Activated CD4-positive, alpha-beta T cell treated with anti-CD3 and anti-CD28 coated beads for 36 hours (primary cell): ENCODE data around the gene RIC1. TPM values are rescaled to one million over a fixed set of nuclear protein-coding genes. Genes with fewer than 3 reads are reported as not detected.
"Not testable (repeated sequence)": the region's sequence is repeated elsewhere in the genome, so short reads cannot be mapped to it uniquely, and the experiment has no call there.

ENCODE experiments used
- ATAC-seq: fragments of 200-7000 bp; cut with Tn5 transposase; one replicate; pipeline ENCODE4 v1.10.0; 2021; ENCODE audit warnings: mild to moderate bottlenecking, moderate library complexity
- CTCF ChIA-PET: fragments of 350-600 bp; sonication (Branson Sonifier 250); formaldehyde crosslinking; loops from one replicate; lab custom pipeline; 2021; ENCODE audit warnings: antibody characterized with exemption; lab: Charles Lee
- POLR2A ChIA-PET: fragments of 350-600 bp; sonication (Branson Sonifier 250); formaldehyde crosslinking; loops from one replicate; lab custom pipeline; 2021; ENCODE audit warnings: antibody characterized with exemption, inconsistent platforms; lab: Charles Lee
- DNase-seq: peaks from one replicate; pipeline ENCODE4 v3.0.0-alpha.2; 2020
- H3K27ac Mint-ChIP-seq: one replicate; pipeline ENCODE4 v1.8.0; 2021; ENCODE audit warnings: mixed read lengths
- H3K27me3 Mint-ChIP-seq: one replicate; pipeline ENCODE4 v1.8.0; 2021; ENCODE audit warnings: mixed read lengths
- H3K36me3 Mint-ChIP-seq: one replicate; pipeline ENCODE4 v1.8.0; 2021; ENCODE audit warnings: low read depth, mixed read lengths
- H3K4me1 Mint-ChIP-seq: one replicate; pipeline ENCODE4 v1.8.0; 2021; ENCODE audit warnings: mixed read lengths
- H3K4me3 Mint-ChIP-seq: one replicate; pipeline ENCODE4 v1.8.0; 2021; ENCODE audit warnings: mild to moderate bottlenecking, moderate library complexity, mixed read lengths
- H3K9me3 Mint-ChIP-seq: one replicate; pipeline ENCODE4 v1.8.0; 2021; ENCODE audit warnings: low read depth, mixed read lengths
- intact Hi-C, 2 experiments: fragments of 100-400 bp; cut with DNase I in 1 of 2; cut with micrococcal nuclease in 1 of 2; formaldehyde crosslinking; loops; one replicate each; pipeline versions ENCODE4 v1.14.2 to v1.15.1; 2022 to 2024; cut with DNase I, micrococcal nuclease
- total RNA-seq, 2 experiments: library from RNA; stranded (reverse); gene quantifications; one replicate each; pipeline ENCODE4 v1.2.3, GENCODE V29; 2021

The RIC1 gene
- total RNA-seq, 2 experiments from 2014 or later, result 13.6 to 17.1 TPM

DNA sequence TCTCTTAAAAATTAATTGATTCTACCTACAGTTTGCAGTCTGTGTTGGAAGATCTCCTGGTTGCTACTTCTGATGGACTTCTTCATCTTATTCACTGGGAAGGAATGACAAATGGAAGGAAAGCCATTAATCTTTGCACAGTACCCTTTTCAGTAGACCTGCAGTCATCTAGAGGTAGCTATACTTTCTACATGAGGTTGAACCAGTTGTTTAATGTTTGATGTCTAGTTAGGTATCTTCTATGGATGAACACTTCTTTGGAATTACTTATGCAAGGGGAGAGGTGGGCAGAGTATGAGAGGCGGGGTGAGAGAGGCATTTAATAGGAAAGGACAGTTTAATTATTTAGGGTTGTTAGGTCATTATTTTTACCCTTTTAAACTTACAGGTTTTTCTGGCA lies 91.2 kb downstream of the RIC1 start:
- Mint-ChIP-seq H3K4me3 (no peak overlapping the region), H3K4me1 (peaks cover 3% of the 10 kb centered on the region), H3K36me3 (peaks cover 58% of the 10 kb centered on the region), H3K27me3 (no peaks in the 10 kb centered on the region), H3K27ac (no peak overlapping the region), H3K9me3 (peaks cover 3% of the 10 kb centered on the region)
- no peak for DNase-seq
- ChIA-PET CTCF (no interaction called here), POLR2A (no interaction called here)
- no peak for ATAC-seq
- intact Hi-C loops, result no loop called here

DNA sequence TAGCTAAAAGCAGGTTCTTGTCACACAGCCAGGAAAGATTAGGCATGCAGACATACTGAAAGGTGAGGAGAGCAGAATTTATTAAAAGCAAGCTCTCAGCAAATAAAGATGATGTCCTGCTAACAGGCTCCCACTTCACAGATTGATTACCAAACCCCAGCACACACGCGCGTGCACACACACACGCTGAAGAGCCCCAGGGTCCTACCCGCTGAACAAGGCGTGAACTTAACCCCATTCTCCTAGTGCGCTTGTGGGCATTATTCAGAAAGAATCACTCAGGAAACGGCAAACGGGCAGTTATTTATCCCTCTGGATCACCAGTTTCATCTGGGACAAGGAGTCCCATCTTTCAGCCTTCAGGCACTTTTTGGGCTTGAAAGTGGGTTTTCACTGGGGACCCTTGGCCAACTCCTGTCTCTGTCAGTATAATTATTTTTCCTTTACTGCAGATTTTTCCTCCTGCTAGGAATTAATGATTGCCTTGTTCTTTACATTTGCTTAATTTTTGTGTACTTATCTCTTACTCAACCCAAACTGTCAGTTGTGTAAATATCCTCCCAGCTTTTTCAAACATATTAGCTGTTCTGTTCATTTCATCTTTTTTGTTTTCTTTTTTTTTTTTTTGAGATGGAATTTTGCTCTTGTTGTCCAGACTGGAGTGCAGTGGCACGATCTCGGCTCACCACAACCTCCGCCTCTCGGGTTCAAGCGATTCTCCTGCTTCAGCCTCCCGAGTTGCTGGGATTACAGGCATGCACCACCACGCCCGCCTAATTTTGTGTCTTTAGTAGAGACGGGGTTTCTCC lies 92.6 kb downstream of the RIC1 start:
- ATAC-seq (no peak), DNase-seq (no peak)
- POLR2A ChIA-PET, result no interaction called here
- no peak overlapping the region for H3K27ac Mint-ChIP-seq
- H3K36me3 Mint-ChIP-seq, result peaks cover 59% of the 10 kb centered on the region
- peaks cover 3% of the 10 kb centered on the region for H3K9me3 Mint-ChIP-seq
- CTCF ChIA-PET, result no interaction called here
- intact Hi-C loops, result no loop called here
- no peaks in the 10 kb centered on the region for H3K27me3 Mint-ChIP-seq
- no peak overlapping the region for H3K4me3 Mint-ChIP-seq
- H3K4me1 Mint-ChIP-seq, result peaks cover 3% of the 10 kb centered on the region

DNA sequence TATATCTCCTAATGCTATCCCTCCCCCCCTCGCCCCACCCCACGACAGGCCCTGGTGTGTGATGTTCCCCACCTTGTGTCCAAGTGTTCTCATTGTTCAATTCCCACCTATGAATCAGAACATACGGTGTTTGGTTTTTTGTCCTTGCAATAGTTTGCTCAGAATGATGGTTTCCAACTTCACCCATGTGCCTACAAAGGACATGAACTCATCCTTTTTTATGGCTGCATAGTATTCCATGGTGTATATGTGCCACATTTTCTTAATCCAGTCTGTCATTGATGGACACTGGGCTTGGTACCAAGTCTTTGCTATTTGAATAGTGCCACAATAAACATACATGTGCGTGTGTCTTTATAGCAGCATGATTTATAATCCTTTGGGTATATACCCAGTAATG lies 93.8 kb downstream of the RIC1 start:
- H3K4me1 Mint-ChIP-seq, H3K27me3 Mint-ChIP-seq, H3K9me3 Mint-ChIP-seq, ATAC-seq, DNase-seq, POLR2A ChIA-PET, H3K27ac Mint-ChIP-seq, CTCF ChIA-PET, intact Hi-C loops, H3K4me3 Mint-ChIP-seq: not testable (repeated sequence)
- peaks cover 62% of the 10 kb centered on the region for H3K36me3 Mint-ChIP-seq

DNA sequence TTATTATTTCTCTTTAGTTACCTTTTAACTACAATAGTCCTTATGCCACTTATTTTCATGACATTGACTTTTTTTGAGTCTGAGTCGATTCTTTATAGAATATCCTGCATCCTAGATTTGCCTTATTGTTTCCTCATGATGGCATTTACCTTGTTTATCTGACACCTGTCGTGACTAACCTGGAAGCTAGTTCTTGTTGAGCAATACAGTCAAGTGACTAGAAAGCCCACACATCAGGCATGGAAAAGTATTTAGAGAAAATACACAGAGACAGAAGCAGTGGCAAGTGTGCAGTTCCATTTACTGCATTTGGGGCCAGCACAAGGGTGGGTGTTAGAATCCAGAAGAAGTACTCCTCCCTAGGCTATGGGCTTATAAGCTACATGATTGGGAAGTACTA lies 106.2 kb downstream of the RIC1 start:
- Mint-ChIP-seq H3K4me3 (no peak overlapping the region), H3K36me3 (peaks cover 19% of the 10 kb centered on the region), H3K27ac (no peak overlapping the region), H3K9me3 (no peaks in the 10 kb centered on the region), H3K27me3 (no peaks in the 10 kb centered on the region), H3K4me1 (no peaks in the 10 kb centered on the region)
- ATAC-seq, result no peak
- CTCF ChIA-PET, result interaction anchor here (0.7 to 1.1 kb wide), 4 partner anchors 13 to 98 kb away, joined by 3 read pairs; partner anchors contain the start of gene ERMP1
- POLR2A ChIA-PET, result no interaction called here
- intact Hi-C loops, result no loop called here
- no peak for DNase-seq

DNA sequence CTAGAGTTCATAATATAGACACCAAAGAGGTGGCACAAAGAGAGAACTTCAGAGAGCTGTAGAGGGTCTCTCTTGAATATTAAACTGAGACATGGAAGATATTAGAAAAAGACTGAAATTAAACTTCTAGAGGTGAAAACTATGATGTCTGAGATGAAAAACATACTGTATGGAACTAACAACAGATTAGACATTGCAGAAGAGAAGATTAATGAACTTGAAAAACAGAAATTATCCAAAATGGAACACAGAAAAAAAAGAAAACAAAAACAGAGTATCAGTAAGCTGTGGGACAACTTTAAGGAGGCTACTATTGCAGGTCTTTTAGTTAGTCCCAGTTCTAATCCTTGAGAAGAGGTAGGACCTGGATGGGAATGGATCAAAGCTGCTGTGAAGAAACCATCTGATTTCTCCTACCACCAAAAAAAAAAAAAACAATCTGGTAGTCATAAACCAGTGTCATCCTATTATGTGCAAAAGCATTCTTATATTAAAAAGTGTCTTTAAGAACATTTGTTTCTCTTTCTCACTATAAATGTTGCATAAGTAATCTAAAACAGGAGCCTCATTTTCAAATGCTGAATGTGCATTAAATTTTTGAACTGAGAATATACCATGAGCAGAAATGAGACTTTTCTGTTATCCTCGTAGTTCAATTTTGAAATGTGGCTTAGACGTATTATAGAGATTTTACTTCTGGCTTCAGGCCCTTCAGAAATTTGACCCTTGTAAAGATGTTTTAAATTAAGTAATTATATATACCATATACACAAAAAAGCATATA lies 107.8 kb downstream of the RIC1 start:
- Mint-ChIP-seq H3K4me3 (no peak overlapping the region), H3K36me3 (peaks cover 21% of the 10 kb centered on the region), H3K9me3 (no peaks in the 10 kb centered on the region), H3K4me1 (no peaks in the 10 kb centered on the region), H3K27ac (no peak overlapping the region), H3K27me3 (no peaks in the 10 kb centered on the region)
- no peak for ATAC-seq
- intact Hi-C loops, result no loop called here
- CTCF ChIA-PET, result interaction anchor here (0.8 to 1.3 kb wide), 2 partner anchors 11 to 19 kb away, joined by 4 read pairs; no protein-coding TSS in a partner anchor
- POLR2A ChIA-PET, result no interaction called here
- no peak for DNase-seq

DNA sequence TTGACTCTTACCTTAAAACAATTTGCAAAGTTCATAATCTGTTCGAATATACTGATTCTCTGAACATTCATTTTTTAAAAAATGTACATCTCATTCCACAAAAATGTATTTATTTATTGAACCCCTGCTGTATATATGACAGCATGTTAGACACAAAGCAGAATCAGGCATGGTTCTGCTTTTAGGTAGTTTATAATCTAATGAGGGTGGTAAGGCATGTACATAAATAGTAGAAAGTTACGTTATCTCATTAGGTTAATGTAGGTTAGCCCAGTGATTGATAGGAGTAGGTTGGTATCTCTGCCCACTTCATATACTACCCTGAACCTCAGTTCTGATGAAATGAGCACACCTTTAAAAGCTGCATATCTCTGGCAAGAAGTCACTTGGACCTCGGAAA lies 114.2 kb downstream of the RIC1 start:
- intact Hi-C loops, result no loop called here
- Mint-ChIP-seq H3K36me3 (peaks cover 50% of the 10 kb centered on the region), H3K9me3 (peaks cover under 1% of the 10 kb centered on the region), H3K27me3 (no peaks in the 10 kb centered on the region), H3K27ac (no peak overlapping the region), H3K4me1 (peaks cover 1% of the 10 kb centered on the region), H3K4me3 (no peak overlapping the region)
- no peak for DNase-seq
- POLR2A ChIA-PET, result no interaction called here
- CTCF ChIA-PET, result interaction anchor here (1.2 to 1.4 kb wide), 2 partner anchors 12 to 67 kb away, joined by 3 to 4 read pairs; no protein-coding TSS in a partner anchor
- ATAC-seq, result no peak

DNA sequence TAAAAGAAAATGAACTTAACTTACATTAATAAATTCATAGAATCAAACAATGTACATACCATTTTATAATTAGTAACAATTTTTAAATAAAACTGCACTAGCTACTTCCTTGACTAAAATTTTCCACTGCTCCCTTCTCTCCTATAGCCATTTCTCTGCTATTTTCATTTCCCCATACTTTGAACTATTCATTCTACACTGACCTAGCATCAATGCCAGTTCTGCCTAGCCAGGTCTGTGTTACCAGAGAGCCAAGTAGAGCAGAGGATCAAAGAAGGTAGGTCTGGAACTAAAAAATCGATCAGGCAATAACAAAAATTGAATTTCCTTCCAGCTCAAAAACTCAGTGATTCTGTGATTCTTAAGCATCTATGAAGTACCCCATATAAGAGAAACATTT lies 119.5 kb downstream of the RIC1 start:
- Mint-ChIP-seq H3K4me1 (peaks cover 16% of the 10 kb centered on the region), H3K27me3 (no peaks in the 10 kb centered on the region), H3K9me3 (peaks cover 2% of the 10 kb centered on the region), H3K27ac (no peak overlapping the region), H3K36me3 (peaks cover 47% of the 10 kb centered on the region), H3K4me3 (no peak overlapping the region)
- DNase-seq (no peak), ATAC-seq (no peak)
- CTCF ChIA-PET, result interaction anchor here (0.7 to 1.1 kb wide), 5 partner anchors 11 to 761 kb away, joined by 3 to 4 read pairs (median 3); no protein-coding TSS in a partner anchor
- intact Hi-C loops, result no loop called here
- POLR2A ChIA-PET, result no interaction called here

DNA sequence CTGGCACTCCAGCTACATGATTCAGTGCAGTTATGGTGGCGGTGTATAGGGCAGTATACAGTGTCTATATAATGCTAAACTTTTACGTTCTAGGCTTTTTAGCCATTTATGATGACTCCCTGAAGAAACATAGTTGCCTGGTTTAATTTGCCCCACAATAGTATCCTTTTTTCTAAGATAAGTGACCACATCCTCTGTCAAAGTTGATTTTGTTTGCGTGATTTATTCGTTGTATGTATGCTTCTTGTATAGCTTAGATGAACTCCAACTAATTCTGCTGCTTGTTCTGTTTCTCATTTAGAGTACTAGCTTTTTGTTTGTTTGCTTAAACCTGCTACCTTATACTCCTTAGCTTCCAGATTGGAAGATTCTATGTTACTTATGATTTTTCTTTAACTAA lies 120.4 kb downstream of the RIC1 start:
- DNase-seq (no peak), ATAC-seq (no peak)
- Mint-ChIP-seq H3K27me3 (no peaks in the 10 kb centered on the region), H3K9me3 (peaks cover 2% of the 10 kb centered on the region), H3K27ac (no peak overlapping the region), H3K4me3 (no peak overlapping the region), H3K4me1 (peaks cover 16% of the 10 kb centered on the region), H3K36me3 (peaks cover 46% of the 10 kb centered on the region)
- intact Hi-C loops, result no loop called here
- ChIA-PET POLR2A (no interaction called here), CTCF (interaction anchor here (1.1 kb wide), 1 partner anchor 11 kb away, joined by 4 read pairs; no protein-coding TSS in a partner anchor)

DNA sequence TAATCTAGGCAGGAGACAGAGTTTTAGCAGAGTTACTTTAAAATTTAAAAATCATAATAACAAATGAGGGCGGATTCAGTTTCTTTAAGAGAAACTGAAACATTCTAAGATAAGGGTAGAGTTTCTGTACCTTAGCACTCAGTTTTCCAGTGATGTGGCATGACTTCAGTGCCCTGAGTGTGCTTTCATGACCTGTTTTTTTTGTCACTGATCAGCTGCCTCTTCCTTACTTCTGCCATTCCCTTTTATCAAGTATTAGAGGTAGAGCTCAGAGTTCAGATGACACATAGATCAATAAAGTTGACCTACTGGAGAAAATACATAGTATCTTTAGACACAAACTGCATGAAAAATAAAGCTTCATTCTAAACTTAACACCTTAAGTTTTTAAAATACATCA lies 121.7 kb downstream of the RIC1 start:
- CTCF ChIA-PET, result interaction anchor here (0.7 to 2.4 kb wide), 4 partner anchors 14 to 136 kb away, joined by 3 to 6 read pairs (median 3); no protein-coding TSS in a partner anchor

DNA sequence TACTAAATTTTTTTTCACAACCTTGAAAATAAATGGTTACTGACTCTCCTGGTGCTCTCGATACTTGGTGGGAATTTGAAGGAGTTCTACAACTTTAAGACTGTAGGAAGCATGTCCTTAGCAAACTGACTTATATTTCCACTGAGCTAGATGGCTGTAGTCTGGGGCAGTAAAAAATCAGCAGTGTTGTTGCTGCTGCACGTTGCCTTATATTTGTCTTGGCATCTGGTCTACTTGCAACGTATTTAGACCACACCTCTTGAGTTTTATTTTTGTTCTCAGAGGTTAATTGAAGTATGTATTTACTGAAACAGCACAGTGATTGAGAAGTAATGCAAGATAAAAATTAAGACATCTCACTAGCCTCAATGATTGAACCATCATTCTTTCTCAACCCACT lies 127.7 kb downstream of the RIC1 start:
- no peak overlapping the region for H3K27ac Mint-ChIP-seq
- H3K27me3 Mint-ChIP-seq, result no peaks in the 10 kb centered on the region
- no peaks in the 10 kb centered on the region for H3K9me3 Mint-ChIP-seq
- H3K4me1 Mint-ChIP-seq, result peaks cover 21% of the 10 kb centered on the region
- ATAC-seq, result no peak
- ChIA-PET CTCF (interaction anchor here (0.6 to 1.4 kb wide), 4 partner anchors 13 to 1173 kb away, joined by 3 to 4 read pairs (median 3); no protein-coding TSS in a partner anchor), POLR2A (no interaction called here)
- H3K4me3 Mint-ChIP-seq, result no peak overlapping the region
- intact Hi-C loops, result no loop called here
- peaks cover 22% of the 10 kb centered on the region for H3K36me3 Mint-ChIP-seq
- no peak for DNase-seq

More for the DNA sequence above, 121.7 kb downstream of the RIC1 start:
- POLR2A ChIA-PET, result interaction anchor here (0.6 kb wide), 1 partner anchor 33 kb away, joined by 4 read pairs; no protein-coding TSS in a partner anchor
- no peak overlapping the region for H3K4me3 Mint-ChIP-seq
- H3K27ac Mint-ChIP-seq, result no peak overlapping the region
- peaks cover 16% of the 10 kb centered on the region for H3K4me1 Mint-ChIP-seq
- ATAC-seq (no peak), DNase-seq (no peak)
- no peaks in the 10 kb centered on the region for H3K27me3 Mint-ChIP-seq
- intact Hi-C loops, result no loop called here
- peaks cover 2% of the 10 kb centered on the region for H3K9me3 Mint-ChIP-seq
- peaks cover 35% of the 10 kb centered on the region for H3K36me3 Mint-ChIP-seq

DNA sequence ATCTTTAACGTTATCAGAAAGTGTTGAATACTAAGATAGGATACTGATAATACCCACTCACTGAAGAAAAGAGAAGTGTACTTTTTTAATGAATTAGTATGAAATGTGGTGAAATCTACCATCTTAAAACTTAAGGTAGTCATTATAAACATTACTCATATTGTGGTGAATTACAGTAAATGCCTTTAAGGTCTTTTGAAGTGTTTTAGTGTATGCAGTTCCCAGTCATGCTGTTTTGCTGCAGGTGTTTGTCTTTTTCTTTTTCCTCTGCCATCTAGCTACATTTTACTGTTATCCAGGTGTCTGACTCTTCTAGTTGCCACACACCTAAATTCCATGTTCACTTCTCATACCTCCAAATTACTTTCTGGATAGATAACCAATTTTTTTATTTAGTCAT lies 131.4 kb downstream of the RIC1 start:
- Mint-ChIP-seq H3K27me3 (no peaks in the 10 kb centered on the region), H3K36me3 (peaks cover 39% of the 10 kb centered on the region), H3K9me3 (no peaks in the 10 kb centered on the region), H3K27ac (peak overlapping the region; percentile 88), H3K4me1 (peaks cover 45% of the 10 kb centered on the region), H3K4me3 (no peak overlapping the region)
- POLR2A ChIA-PET, result no interaction called here
- CTCF ChIA-PET, result interaction anchor here (0.9 to 1.1 kb wide), 3 partner anchors 9 to 27 kb away, joined by 3 to 4 read pairs (median 3); no protein-coding TSS in a partner anchor
- ATAC-seq (peak; percentile 55), DNase-seq (no peak)
- intact Hi-C loops, result loop anchor here (5.0 to 10.0 kb wide), 2 partner anchors 136 to 303 kb away; partner anchors contain the start of gene RIC1 (in 1 of the 2)
